Stimulated activated CD4-positive, alpha-beta T cell treated with anti-CD3 and anti-CD28 coated beads, Interleukin-12 subunit alpha, Interleukin-12 subunit beta, amount 100 ng/mL, for 4 hours (primary cell): Measurements from ENCODE around the gene EXOC2.

Source experiments
- DNase-seq: peaks from one replicate; pipeline ENCODE4 v3.0.0-alpha.2; 2020

EXOC2 gene

GRCh38 chr6:490251-491037 is 202.5 kb downstream of the EXOC2 start:
- DNase-seq = no peak

GRCh38 chr6:489762-490161 is 203.2 kb downstream of the EXOC2 start:
- no peak for DNase-seq

GRCh38 chr6:489001-489400 is 203.9 kb downstream of the EXOC2 start:
- no peak for DNase-seq

GRCh38 chr6:487956-488355 is 205.0 kb downstream of the EXOC2 start:
- no peak for DNase-seq

- DNase-seq = no peak
Measured at GRCh38 chr6:485655-486170, 207.2 kb downstream of the EXOC2 start.

- no peak for DNase-seq
Measured at GRCh38 chr6:484746-485145, 208.2 kb downstream of the EXOC2 start.

- DNase-seq = no peak
Measured at GRCh38 chr6:484086-484745, 208.7 kb downstream of the EXOC2 start.

GRCh38 chr6:475314-475713 is 217.6 kb downstream of the EXOC2 start:
- DNase-seq = no peak

GRCh38 chr6:474453-475185 is 218.3 kb downstream of the EXOC2 start:
- peak; percentile 68 for DNase-seq

- no peak for DNase-seq
Measured at GRCh38 chr6:473768-474452, 219.0 kb downstream of the EXOC2 start.

- no peak for DNase-seq
Measured at GRCh38 chr6:473356-473755, 219.6 kb downstream of the EXOC2 start.

GRCh38 chr6:470901-471448 is 222.0 kb downstream of the EXOC2 start:
- no peak for DNase-seq

- DNase-seq = no peak
Measured at GRCh38 chr6:470051-470900, 222.7 kb downstream of the EXOC2 start.

- no peak for DNase-seq
Measured at GRCh38 chr6:467671-468082, 225.3 kb downstream of the EXOC2 start.

GRCh38 chr6:467111-467510 is 225.8 kb downstream of the EXOC2 start:
- no peak for DNase-seq

GRCh38 chr6:466564-466963 is 226.4 kb downstream of the EXOC2 start:
- no peak for DNase-seq

GRCh38 chr6:465531-466348 is 227.2 kb downstream of the EXOC2 start:
- DNase-seq = no peak

- DNase-seq = no peak
Measured at GRCh38 chr6:456887-457286, 236.1 kb downstream of the EXOC2 start.

GRCh38 chr6:456358-456867 is 236.5 kb downstream of the EXOC2 start:
- no peak for DNase-seq

- no peak for DNase-seq
Measured at GRCh38 chr6:455835-456234, 237.1 kb downstream of the EXOC2 start.
